Activated naive CD8-positive, alpha-beta T cell (primary cell): ENCODE results near the gene NADSYN1.
"Not testable (repeated sequence)": the region's sequence is repeated elsewhere in the genome, so short reads cannot be mapped to it uniquely, and the experiment has no call there.

Experiments
- H3K27ac Mint-ChIP-seq: one replicate; pipeline ENCODE4 v1.8.0; 2021; ENCODE audit warnings: mixed read lengths
- H3K27me3 Mint-ChIP-seq: one replicate; pipeline ENCODE4 v1.8.0; 2021; ENCODE audit warnings: mixed read lengths
- H3K36me3 Mint-ChIP-seq: one replicate; pipeline ENCODE4 v1.8.0; 2021; ENCODE audit warnings: mixed read lengths
- H3K4me1 Mint-ChIP-seq: one replicate; pipeline ENCODE4 v1.8.0; 2021; ENCODE audit warnings: low read depth, mixed read lengths
- H3K4me3 Mint-ChIP-seq: one replicate; pipeline ENCODE4 v1.8.0; 2021; ENCODE audit warnings: mild to moderate bottlenecking, mixed read lengths
- H3K9me3 Mint-ChIP-seq: one replicate; pipeline ENCODE4 v1.8.0; 2021; ENCODE audit warnings: low read depth, mixed read lengths

Gene NADSYN1

DNA sequence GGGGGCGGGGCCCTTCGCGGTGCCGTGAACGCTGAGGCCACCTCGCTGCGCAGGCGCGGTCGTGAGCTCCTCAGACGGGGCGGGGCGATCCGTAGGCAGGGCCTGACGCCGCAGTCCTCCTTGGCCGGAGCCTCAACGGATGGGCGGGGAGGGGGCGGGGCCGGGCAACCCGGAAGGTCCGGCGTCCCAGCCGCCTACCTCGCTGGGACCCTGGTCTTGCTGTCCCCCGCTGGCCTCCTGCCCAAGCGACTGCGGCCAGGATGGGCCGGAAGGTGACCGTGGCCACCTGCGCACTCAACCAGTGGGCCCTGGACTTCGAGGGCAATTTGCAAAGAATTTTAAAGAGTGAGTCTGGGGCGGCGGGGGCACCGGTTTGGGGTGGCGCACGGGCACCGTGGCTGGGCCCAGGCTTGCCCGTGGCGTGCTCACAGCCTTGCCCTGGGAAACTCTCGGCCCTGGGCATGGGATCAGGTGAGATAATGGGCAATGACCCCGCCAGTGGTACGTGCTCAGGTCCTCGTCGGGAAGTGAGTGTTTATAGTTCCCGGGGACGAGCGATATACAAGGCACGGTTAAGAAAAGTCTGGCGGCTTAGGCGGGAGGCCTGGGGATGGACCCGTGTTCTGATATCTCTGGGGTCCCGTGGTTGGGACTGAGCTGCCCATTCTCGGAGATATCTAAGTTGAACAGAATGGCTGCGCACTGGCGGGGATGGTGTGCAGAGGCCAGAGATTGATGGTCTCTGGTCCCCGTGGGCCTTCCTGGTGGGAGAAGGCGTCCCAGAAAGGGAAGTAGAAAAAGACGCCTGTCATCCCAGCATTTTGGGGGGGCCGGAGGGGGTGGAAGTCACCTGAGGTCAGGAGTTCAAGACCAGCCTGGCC is at the start of gene NADSYN1:
TSS of gene NADSYN1 (plus strand) at position 167 of the 881 bp plus-strand sequence. CDS start at position 261, 94 bp downstream.
- Mint-ChIP-seq H3K27ac (peak within 1 kb of the TSS; percentile 89), H3K4me3 (peak within 1 kb of the TSS; percentile 90), H3K9me3 (no peaks in the 10 kb centered on the region), H3K36me3 (peaks cover 3% of the 10 kb centered on the region), H3K27me3 (no peaks in the 10 kb centered on the region), H3K4me1 (peaks cover 52% of the 10 kb centered on the region)

DNA sequence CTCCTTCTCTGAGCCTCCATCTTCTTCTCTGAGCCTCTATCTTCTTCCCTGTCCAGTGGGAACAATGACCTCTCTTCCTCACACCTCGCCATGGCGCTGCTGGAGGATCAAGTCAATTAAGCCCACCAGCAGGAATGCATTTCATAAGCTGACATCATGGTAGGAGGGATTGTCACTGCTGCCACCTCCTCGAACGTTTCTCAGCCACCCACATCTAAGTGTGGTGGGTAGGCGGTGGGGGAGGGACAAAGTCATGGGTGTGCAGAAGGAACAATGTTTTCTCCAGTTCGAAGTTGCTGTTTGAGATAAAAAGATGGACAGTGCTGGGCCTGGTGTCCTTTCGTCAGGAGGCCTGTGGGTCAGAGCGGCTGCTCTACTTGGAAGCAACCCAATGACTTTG is 48.8 kb upstream of the NADSYN1 start:
- Mint-ChIP-seq H3K9me3 (peaks cover 4% of the 10 kb centered on the region), H3K36me3 (no peaks in the 10 kb centered on the region), H3K4me1 (no peaks in the 10 kb centered on the region), H3K27ac (no peak overlapping the region), H3K4me3 (no peak overlapping the region), H3K27me3 (no peaks in the 10 kb centered on the region)

DNA sequence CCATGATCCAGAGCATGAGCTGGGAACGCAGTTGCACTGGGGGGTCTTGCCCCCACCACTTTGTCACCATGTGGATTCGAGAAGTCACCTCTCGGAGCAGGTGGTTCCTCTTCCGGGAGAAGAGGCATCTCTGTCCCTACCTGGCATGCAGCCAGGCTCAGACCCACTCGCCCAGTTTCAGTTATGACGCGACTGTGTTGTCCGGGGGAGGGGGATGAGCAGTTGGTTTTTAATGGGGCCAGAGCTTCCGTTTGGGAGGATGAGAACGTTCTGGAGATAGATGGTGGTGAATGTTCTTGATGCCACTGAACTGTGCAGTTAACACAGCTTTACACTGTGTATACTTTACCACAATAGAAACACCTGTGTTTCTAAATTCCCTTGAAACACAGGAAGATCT is 46.3 kb upstream of the NADSYN1 start:
- Mint-ChIP-seq H3K27ac (no peak overlapping the region), H3K36me3 (no peaks in the 10 kb centered on the region), H3K4me3 (no peak overlapping the region), H3K4me1 (no peaks in the 10 kb centered on the region), H3K9me3 (peaks cover 4% of the 10 kb centered on the region), H3K27me3 (no peaks in the 10 kb centered on the region)

DNA sequence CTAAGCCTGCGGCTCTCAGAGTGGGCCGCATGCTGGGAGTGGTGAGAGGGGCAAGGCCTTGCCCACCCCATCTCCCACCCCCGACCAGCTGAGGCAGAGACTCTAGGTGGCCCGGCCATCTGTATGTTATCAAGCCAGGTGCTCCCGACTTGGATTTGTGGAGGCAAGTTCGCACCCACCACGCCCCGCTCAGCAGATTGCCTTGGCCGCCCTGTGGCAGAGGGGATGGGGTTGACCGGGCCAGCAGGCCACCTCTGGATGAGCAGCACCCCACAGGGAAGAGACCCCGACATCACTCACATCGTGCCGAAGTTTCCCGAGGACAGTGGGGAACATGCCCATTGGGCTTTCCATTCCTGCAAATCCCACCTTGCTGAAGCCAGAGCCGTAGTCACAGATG is 45.6 kb upstream of the NADSYN1 start:
- H3K27me3 Mint-ChIP-seq: no peaks in the 10 kb centered on the region
- no peaks in the 10 kb centered on the region for H3K36me3 Mint-ChIP-seq
- no peak overlapping the region for H3K27ac Mint-ChIP-seq
- no peak overlapping the region for H3K4me3 Mint-ChIP-seq
- no peaks in the 10 kb centered on the region for H3K4me1 Mint-ChIP-seq
- peaks cover 4% of the 10 kb centered on the region for H3K9me3 Mint-ChIP-seq

DNA sequence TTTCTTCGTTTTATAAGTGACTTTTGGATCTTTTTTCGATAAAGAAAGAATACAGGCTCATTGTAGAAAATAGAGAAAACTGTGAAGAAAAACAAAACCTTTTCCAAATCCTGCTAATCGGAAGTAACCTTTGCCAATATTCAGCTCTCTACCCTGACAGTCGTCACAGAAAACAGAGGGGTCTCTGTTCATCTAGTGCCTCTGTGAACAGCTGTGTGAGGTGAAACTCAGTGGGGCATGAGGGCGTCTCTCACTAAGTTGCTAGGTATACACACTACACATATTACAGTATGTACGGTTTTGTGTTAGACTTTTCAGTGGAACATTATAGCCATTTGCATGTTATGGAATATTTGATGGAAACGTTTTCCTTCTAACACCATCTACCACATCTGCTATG is 44.2 kb upstream of the NADSYN1 start:
- Mint-ChIP-seq H3K9me3 (peaks cover 4% of the 10 kb centered on the region), H3K36me3 (no peaks in the 10 kb centered on the region)

DNA sequence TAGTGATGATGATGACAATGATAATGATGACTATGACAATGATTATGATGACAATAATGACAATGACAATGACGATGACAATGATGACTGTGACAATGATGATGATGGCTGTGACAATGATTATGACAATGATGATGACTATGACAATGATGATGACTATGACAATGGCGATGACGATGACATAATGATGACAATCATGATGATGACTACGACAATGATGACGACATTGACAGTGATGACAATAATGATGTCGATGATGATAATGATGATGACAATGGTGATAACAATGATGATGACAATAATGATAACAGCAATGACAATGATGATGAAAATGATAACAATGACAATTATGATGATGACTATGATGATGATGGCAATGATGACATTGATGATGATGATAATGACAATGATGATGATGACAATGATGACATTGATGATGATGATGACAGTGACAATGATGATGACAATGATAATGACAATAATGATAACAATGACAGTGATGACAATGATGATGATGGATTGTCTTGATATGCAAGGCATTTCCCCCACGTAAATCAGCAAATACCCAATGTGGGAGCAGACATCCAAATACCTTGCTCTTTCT is 42.5 kb upstream of the NADSYN1 start:
- no peak overlapping the region for H3K4me3 Mint-ChIP-seq
- H3K27ac Mint-ChIP-seq: no peak overlapping the region
- no peaks in the 10 kb centered on the region for H3K4me1 Mint-ChIP-seq
- peaks cover 3% of the 10 kb centered on the region for H3K27me3 Mint-ChIP-seq
- no peaks in the 10 kb centered on the region for H3K9me3 Mint-ChIP-seq
- H3K36me3 Mint-ChIP-seq: no peaks in the 10 kb centered on the region

More for the DNA sequence above, 44.2 kb upstream of the NADSYN1 start:
- no peaks in the 10 kb centered on the region for H3K4me1 Mint-ChIP-seq
- no peak overlapping the region for H3K4me3 Mint-ChIP-seq
- no peaks in the 10 kb centered on the region for H3K27me3 Mint-ChIP-seq
- no peak overlapping the region for H3K27ac Mint-ChIP-seq

DNA sequence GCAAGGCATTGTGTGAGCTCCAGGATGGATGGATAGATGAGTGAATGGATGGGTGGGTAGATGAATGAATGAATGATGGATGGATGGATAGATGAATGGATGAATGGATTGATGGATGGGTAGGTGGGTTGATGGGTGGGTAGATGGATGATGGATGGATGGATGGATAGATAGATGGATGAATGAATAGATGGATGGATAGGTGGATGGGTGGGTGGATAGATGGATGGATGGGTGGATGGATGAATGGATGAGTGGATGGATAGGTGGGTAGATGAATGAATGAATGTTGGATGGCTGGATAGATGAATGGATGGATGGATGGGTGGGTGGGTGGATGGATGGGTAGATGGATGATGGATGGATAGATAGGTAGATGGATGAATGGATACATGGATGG is 38.4 kb upstream of the NADSYN1 start:
- no peaks in the 10 kb centered on the region for H3K36me3 Mint-ChIP-seq
- H3K27ac Mint-ChIP-seq: no peak overlapping the region
- H3K27me3 Mint-ChIP-seq: peaks cover 3% of the 10 kb centered on the region
- H3K4me1 Mint-ChIP-seq: no peaks in the 10 kb centered on the region
- no peaks in the 10 kb centered on the region for H3K9me3 Mint-ChIP-seq
- no peak overlapping the region for H3K4me3 Mint-ChIP-seq

DNA sequence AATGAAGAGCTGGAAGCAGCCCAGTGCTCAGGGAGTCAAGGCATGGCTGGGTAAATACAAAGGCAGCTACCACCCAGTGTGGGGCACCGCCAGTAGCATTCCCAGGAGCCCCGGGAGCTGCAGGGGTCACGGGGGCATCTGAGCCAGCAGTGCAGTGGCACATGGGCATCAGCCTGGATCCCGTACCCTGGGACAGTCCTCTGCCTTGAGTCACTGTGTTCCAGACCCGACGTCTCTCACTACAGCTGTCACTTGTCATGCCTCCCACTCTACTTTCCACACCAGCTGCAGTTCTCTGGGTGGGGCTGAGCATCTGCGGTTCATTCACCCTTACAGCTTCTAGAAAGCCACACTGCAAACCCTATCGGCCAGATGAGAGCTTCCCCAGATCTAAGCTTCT is 34.4 kb upstream of the NADSYN1 start:
- Mint-ChIP-seq H3K4me1 (peaks cover 2% of the 10 kb centered on the region), H3K27me3 (peaks cover 3% of the 10 kb centered on the region), H3K27ac (no peak overlapping the region), H3K9me3 (no peaks in the 10 kb centered on the region), H3K4me3 (no peak overlapping the region), H3K36me3 (no peaks in the 10 kb centered on the region)

DNA sequence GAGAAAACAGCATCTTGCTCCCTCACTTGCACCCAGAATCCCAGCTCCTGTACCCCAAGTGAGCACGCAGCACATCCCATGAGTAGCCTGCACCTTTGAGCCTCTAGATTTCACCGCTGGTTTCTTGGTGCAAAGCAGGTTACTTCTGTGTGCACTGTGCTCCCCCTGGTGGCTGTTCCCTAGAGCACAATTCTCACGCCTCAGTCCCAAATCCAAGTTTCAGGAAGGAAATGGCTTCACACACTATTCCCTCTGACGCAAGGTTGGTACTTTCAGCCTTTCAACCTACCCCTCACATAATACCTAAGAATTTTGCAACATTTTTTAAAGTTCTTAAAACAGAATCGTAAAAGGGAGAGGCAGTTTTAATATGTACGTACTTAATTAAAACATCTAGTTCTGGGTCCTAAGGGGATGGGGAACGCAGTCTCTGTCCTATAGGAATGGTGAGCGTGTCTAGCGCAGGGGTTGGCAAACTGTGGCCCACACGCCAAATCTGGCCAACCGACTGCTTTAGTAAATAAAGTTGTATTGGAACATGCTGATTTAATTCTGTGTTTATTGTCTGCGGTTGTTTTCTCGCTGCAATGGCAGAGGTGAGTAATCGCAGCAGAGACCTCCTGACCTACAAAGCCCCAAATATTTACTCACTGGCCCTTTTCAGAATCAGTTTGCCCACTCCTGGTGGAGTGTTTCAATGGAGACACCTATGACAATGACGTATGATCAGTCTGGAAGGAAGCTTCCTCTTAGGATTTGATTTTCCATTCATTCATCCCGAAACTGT is 32.4 kb upstream of the NADSYN1 start:
- H3K4me1 Mint-ChIP-seq: peaks cover 3% of the 10 kb centered on the region
- H3K27me3 Mint-ChIP-seq: no peaks in the 10 kb centered on the region

DNA sequence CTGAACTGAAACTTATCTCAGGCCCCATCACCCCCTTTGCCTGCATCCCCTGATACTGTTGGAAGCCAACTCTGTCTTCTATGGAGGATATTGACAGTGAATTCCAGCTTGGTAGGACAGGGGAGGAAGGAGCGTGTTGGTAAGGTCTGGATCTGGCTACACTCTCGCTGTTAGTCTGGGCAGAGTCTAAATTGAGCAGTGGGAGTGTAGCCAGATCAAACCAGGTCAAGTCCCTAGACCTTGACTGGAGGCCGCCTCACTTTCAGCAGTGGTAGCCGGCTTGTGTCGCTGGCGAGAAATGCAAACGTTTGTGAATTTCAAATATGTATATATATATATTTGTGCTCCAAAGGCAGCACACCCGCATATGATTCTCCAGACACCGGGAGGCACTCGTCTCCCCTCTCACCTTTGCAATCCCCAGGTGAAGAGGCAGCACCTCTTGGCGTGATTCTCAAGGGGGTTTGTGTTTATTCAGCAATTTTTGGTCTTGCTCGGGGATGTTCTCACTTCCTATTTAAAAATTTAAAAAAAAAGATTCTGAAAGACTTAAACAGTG is 31.5 kb upstream of the NADSYN1 start:
- H3K27me3 Mint-ChIP-seq: no peaks in the 10 kb centered on the region
- peaks cover 5% of the 10 kb centered on the region for H3K4me1 Mint-ChIP-seq
- no peak overlapping the region for H3K27ac Mint-ChIP-seq
- no peaks in the 10 kb centered on the region for H3K9me3 Mint-ChIP-seq
- H3K4me3 Mint-ChIP-seq: no peak overlapping the region
- no peaks in the 10 kb centered on the region for H3K36me3 Mint-ChIP-seq

More for the DNA sequence above, 32.4 kb upstream of the NADSYN1 start:
- H3K9me3 Mint-ChIP-seq: no peaks in the 10 kb centered on the region
- H3K27ac Mint-ChIP-seq: no peak overlapping the region
- H3K4me3 Mint-ChIP-seq: no peak overlapping the region
- no peaks in the 10 kb centered on the region for H3K36me3 Mint-ChIP-seq

DNA sequence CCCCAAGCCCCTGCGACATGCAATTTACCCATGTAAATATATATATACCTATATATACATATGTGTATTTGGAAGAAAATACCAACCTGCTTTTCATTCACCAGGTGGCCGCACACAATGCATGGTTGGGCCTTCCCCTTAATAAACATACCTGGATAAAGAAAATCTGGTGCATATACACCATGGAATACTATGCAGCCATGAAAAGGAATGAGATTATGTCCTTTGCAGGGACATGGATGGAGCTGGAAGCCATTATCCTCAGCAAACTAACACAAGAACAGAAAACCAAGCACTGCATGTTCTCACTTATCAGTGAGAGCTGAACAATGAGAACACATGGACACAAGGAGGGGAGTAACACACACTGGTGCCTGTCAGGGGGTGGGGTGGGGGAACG is 30.7 kb upstream of the NADSYN1 start:
- not testable (repeated sequence) for H3K9me3 Mint-ChIP-seq, H3K27ac Mint-ChIP-seq, H3K36me3 Mint-ChIP-seq, H3K4me1 Mint-ChIP-seq, H3K27me3 Mint-ChIP-seq, H3K4me3 Mint-ChIP-seq

DNA sequence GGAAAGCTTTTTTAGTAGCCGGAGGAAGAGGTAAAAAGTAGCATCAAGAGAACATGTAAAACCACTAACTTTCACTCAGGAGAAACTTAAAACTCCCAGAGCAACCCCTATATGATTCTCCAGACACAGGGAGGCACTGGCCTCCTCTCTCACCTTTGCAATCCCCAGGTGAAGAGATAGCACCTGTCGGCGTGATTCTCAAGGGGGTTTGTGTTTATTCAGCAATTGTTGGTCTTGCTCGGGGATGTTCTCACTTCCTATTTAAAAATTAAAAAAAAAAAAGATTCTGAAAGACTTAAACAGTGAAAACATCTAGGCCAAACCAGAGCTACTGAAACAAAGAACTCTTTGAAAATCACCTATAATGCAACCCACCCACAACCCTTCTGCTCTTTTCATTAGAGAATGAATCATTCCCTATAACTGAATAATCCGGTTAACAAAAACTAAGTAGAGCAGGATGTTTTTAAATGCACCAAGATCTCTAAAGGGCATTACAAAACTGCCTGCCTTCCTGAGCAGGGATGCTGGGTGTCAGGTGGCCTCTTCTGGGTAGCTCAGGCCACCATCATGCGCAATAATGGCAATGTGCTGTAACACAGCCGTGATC is 29.7 kb upstream of the NADSYN1 start:
- H3K27me3 Mint-ChIP-seq: no peaks in the 10 kb centered on the region
- peaks cover 4% of the 10 kb centered on the region for H3K9me3 Mint-ChIP-seq
- H3K36me3 Mint-ChIP-seq: no peaks in the 10 kb centered on the region
- H3K4me1 Mint-ChIP-seq: peaks cover 9% of the 10 kb centered on the region
- no peak overlapping the region for H3K4me3 Mint-ChIP-seq
- no peak overlapping the region for H3K27ac Mint-ChIP-seq

DNA sequence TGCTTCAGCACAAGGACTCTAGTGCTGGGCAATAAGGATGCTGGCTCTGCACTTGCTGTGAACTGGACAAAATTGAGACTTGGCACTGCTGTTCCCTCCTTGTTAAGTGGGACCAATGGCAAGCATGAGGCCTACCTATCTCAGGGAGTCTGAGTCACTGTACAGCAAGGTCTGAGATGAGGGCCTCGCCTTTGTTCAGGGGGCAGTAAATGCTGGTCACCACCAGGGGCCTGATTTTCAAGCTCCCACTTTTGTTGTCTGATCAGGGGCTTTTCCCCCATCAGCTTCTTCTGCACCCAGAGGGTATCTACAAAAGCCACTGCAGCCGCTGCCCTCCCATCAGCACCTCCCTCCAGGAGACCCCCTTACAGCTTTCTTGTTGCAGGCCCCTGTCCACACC is 27.6 kb upstream of the NADSYN1 start:
- Mint-ChIP-seq H3K36me3 (no peaks in the 10 kb centered on the region), H3K27ac (no peak overlapping the region)

DNA sequence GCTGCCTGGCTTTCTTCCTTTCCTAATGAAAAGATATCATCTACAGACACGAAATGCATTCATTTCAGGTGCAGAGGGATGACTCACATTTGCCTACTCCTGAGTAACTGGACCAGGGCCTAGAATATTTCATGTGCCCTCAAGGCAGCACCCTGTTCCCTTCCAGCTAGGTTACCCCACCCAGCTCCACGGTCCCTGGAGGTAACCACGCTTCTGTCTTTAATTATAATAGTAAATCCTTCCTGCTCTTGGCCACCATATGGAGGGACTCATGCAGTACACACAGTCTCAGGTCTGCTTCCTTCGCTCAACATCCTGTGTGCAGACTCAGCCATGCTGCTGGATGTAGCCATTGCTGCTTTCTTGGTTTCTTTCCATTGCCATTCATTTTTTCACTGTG is 27.1 kb upstream of the NADSYN1 start:
- Mint-ChIP-seq H3K9me3 (peaks cover 4% of the 10 kb centered on the region), H3K27ac (no peak overlapping the region), H3K27me3 (no peaks in the 10 kb centered on the region), H3K4me1 (peaks cover 9% of the 10 kb centered on the region), H3K4me3 (no peak overlapping the region), H3K36me3 (no peaks in the 10 kb centered on the region)

More for the DNA sequence above, 27.6 kb upstream of the NADSYN1 start:
- peaks cover 4% of the 10 kb centered on the region for H3K9me3 Mint-ChIP-seq
- no peaks in the 10 kb centered on the region for H3K27me3 Mint-ChIP-seq
- H3K4me1 Mint-ChIP-seq: peaks cover 9% of the 10 kb centered on the region
- no peak overlapping the region for H3K4me3 Mint-ChIP-seq
